ENCODE measurements around the gene CSK. TPM values are rescaled to one million over a fixed set of nuclear protein-coding genes. Genes with fewer than 3 reads are reported as not detected.

Gene CSK
- polyA plus RNA-seq, 1 donor, result 62.4 TPM

DNA sequence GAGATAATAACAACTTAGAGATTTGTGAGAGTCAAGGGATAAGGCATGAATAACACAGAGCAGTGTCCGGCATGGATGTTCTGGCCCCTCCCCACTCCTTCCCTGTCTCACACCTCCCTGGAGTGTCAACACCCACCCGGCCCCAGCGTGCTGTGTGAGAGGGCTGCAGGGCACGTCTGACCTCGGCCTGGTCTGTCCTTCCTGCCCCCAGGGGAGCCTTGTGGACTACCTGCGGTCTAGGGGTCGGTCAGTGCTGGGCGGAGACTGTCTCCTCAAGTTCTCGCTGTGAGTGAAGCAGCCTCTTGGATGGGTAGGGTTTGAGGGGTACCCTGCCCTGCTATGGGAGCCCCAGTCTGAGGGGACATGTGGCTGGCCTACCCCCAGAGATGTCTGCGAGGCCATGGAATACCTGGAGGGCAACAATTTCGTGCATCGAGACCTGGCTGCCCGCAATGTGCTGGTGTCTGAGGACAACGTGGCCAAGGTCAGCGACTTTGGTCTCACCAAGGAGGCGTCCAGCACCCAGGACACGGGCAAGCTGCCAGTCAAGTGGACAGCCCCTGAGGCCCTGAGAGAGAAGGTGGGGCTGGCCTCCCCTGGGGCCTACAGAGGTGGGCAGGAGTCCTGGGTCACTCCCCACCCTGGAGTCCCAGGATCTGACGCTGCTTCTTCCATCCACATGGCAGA, 19.6 kb downstream of the CSK start:
- H3K36me3 ChIP-seq (ENCODE audit: control insufficient read depth, insufficient read depth, low read length), result peaks cover 65% of the 10 kb centered on the region
- no peaks in the 10 kb centered on the region for H3K27me3 ChIP-seq (ENCODE audit: control insufficient read depth, insufficient read depth, low read length)
- DNase-seq, result no peak
- no peak overlapping the region for H3K4me3 ChIP-seq (ENCODE audit: low read length)
- no peak overlapping the region for H3K27ac ChIP-seq (ENCODE audit: low read length)
- H3K9me3 ChIP-seq (ENCODE audit: control insufficient read depth, low read depth, low read length), result no peaks in the 10 kb centered on the region
- no CpG with 5 or more reads among the region's 18 CpGs for WGBS (ENCODE audit: insufficient coverage, low lambda C conversion rate)
- peaks cover 27% of the 10 kb centered on the region for H3K4me1 ChIP-seq (ENCODE audit: control insufficient read depth, insufficient read depth, low read length)

DNA sequence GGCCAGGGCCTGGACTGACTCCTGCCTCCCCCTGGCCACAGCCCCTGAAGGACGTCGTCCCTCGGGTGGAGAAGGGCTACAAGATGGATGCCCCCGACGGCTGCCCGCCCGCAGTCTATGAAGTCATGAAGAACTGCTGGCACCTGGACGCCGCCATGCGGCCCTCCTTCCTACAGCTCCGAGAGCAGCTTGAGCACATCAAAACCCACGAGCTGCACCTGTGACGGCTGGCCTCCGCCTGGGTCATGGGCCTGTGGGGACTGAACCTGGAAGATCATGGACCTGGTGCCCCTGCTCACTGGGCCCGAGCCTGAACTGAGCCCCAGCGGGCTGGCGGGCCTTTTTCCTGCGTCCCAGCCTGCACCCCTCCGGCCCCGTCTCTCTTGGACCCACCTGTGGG, 20.4 kb downstream of the CSK start:
- Histone ChIP-seq H3K27ac (ENCODE audit: low read length) (no peak overlapping the region), H3K36me3 (ENCODE audit: control insufficient read depth, insufficient read depth, low read length) (peaks cover 65% of the 10 kb centered on the region), H3K4me1 (ENCODE audit: control insufficient read depth, insufficient read depth, low read length) (peaks cover 27% of the 10 kb centered on the region), H3K9me3 (ENCODE audit: control insufficient read depth, low read depth, low read length) (no peaks in the 10 kb centered on the region), H3K27me3 (ENCODE audit: control insufficient read depth, insufficient read depth, low read length) (no peaks in the 10 kb centered on the region), H3K4me3 (ENCODE audit: low read length) (no peak overlapping the region)
- DNase-seq, result no peak
- no CpG with 5 or more reads among the region's 20 CpGs for WGBS (ENCODE audit: insufficient coverage, low lambda C conversion rate)

DNA sequence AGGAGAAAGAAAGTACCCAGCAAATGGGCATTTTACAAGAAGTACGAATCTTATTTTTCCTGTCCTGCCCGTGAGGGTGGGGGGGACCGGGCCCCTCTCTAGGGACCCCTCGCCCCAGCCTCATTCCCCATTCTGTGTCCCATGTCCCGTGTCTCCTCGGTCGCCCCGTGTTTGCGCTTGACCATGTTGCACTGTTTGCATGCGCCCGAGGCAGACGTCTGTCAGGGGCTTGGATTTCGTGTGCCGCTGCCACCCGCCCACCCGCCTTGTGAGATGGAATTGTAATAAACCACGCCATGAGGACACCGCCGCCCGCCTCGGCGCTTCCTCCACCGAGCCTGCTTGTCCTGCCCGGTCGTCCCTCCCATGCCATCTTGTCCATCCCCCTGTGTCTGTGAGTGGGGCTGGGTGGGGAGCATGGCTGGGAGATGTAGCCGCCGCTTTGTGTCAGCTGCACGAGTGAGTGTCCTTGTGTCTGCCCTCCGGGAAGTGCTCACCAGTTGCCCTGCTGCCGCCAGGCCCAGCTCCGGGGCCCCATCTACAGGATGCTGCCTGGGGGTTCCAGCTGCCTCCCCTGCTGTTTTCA, 21.1 kb downstream of the CSK start:
- DNase-seq, result no peak
- no CpG with 5 or more reads among the region's 31 CpGs for WGBS (ENCODE audit: insufficient coverage, low lambda C conversion rate)
- H3K4me1 ChIP-seq (ENCODE audit: control insufficient read depth, insufficient read depth, low read length), result peaks cover 23% of the 10 kb centered on the region
- peaks cover 61% of the 10 kb centered on the region for H3K36me3 ChIP-seq (ENCODE audit: control insufficient read depth, insufficient read depth, low read length)
- no peaks in the 10 kb centered on the region for H3K27me3 ChIP-seq (ENCODE audit: control insufficient read depth, insufficient read depth, low read length)
- no peak overlapping the region for H3K4me3 ChIP-seq (ENCODE audit: low read length)
- H3K9me3 ChIP-seq (ENCODE audit: control insufficient read depth, low read depth, low read length), result no peaks in the 10 kb centered on the region
- no peak overlapping the region for H3K27ac ChIP-seq (ENCODE audit: low read length)

DNA sequence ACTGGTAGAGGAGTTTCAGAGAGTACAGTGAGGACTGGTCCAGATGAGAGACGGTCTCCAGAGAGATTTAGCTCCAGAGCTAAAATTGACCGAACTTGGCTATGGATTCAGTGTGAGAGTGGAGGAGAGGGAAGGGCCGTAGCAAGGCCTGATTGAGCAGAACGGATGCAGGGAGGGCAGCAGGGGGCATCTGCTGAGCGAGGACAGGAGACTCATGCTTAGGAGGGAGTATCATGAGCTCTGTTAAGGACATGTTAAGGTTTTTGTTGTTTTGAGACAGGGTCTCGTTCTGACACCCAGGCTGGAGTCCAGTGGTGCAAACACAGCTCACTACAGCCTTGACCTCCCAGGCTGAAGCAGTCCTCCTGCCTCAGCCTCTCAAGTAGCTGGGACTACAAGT, 23.1 kb downstream of the CSK start:
- WGBS (ENCODE audit: insufficient coverage, low lambda C conversion rate), result no CpG with 5 or more reads among the region's 6 CpGs
- peaks cover 41% of the 10 kb centered on the region for H3K36me3 ChIP-seq (ENCODE audit: control insufficient read depth, insufficient read depth, low read length)
- H3K27ac ChIP-seq (ENCODE audit: low read length), result no peak overlapping the region
- peaks cover 9% of the 10 kb centered on the region for H3K4me1 ChIP-seq (ENCODE audit: control insufficient read depth, insufficient read depth, low read length)
- no peak for DNase-seq
- H3K27me3 ChIP-seq (ENCODE audit: control insufficient read depth, insufficient read depth, low read length), result no peaks in the 10 kb centered on the region
- no peak overlapping the region for H3K4me3 ChIP-seq (ENCODE audit: low read length)
- no peaks in the 10 kb centered on the region for H3K9me3 ChIP-seq (ENCODE audit: control insufficient read depth, low read depth, low read length)

DNA sequence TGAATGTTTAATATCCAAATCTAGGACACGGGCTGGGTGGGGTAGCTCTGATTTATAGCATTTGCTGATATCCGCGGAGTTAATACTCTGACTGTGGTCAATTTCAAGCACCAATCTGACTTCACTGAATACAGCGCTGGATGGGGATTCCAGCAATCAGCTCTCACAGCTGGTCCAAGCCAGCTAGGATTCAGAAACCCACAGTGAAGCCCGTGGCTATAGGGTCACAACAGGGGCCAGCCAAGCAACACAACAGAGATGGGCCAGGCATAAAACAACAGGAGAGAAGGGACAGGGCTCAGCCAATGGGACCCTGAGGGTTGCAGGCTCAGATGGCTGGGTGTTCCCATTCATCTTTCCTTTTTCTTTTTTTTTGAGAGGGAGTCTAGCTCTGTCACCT, 25.4 kb downstream of the CSK start:
- Histone ChIP-seq H3K4me3 (ENCODE audit: low read length) (no peak overlapping the region), H3K9me3 (ENCODE audit: control insufficient read depth, low read depth, low read length) (no peaks in the 10 kb centered on the region), H3K27ac (ENCODE audit: low read length) (no peak overlapping the region), H3K36me3 (ENCODE audit: control insufficient read depth, insufficient read depth, low read length) (peaks cover 21% of the 10 kb centered on the region), H3K27me3 (ENCODE audit: control insufficient read depth, insufficient read depth, low read length) (no peaks in the 10 kb centered on the region), H3K4me1 (ENCODE audit: control insufficient read depth, insufficient read depth, low read length) (no peaks in the 10 kb centered on the region)
- 70% methylated on average over 2 of the region's 5 CpGs for WGBS (ENCODE audit: insufficient coverage, low lambda C conversion rate)
- DNase-seq, result no peak

DNA sequence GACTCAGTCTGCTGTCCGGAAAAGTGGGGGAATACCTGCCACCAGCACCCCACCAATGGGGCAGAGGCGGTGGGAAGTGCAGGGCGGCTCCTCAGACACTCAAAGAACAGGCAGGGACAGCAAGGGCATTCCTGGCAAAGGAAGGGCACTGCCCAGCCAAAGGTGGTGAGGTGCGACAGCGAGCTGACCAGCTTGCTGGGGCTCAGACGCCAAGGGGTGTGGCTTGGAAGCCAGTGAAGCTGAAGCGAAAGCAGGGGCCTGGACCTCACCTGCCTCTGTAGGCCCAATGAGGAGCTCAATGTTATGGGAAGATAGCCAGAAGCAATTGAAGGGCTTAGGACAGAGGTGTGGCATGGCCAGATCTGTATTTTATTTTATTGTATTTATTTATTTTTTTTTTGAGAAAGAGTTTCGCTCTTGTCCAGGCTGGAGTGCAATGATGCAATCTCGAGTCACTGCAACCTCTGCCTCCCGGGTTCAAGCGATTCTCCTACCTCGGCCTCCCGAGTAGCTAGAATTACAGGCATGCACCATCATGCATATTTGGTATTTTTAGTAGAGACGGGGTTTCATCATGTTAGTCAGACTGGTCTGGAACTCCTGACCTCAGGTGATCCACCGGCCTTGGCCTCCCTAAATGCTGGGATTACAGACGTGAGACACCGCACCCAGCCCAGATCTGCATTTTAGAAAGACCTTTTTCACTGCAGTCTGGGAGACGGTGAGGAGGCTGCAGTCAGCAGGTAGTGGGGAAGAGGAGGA, 26.4 kb downstream of the CSK start:
- DNase-seq, result no peak
- Histone ChIP-seq H3K36me3 (ENCODE audit: control insufficient read depth, insufficient read depth, low read length) (peaks cover 12% of the 10 kb centered on the region), H3K27ac (ENCODE audit: low read length) (no peak overlapping the region), H3K4me1 (ENCODE audit: control insufficient read depth, insufficient read depth, low read length) (no peaks in the 10 kb centered on the region), H3K27me3 (ENCODE audit: control insufficient read depth, insufficient read depth, low read length) (no peaks in the 10 kb centered on the region), H3K9me3 (ENCODE audit: control insufficient read depth, low read depth, low read length) (no peaks in the 10 kb centered on the region), H3K4me3 (ENCODE audit: low read length) (no peak overlapping the region)
- 83% methylated on average over 1 of the region's 18 CpGs for WGBS (ENCODE audit: insufficient coverage, low lambda C conversion rate)

DNA sequence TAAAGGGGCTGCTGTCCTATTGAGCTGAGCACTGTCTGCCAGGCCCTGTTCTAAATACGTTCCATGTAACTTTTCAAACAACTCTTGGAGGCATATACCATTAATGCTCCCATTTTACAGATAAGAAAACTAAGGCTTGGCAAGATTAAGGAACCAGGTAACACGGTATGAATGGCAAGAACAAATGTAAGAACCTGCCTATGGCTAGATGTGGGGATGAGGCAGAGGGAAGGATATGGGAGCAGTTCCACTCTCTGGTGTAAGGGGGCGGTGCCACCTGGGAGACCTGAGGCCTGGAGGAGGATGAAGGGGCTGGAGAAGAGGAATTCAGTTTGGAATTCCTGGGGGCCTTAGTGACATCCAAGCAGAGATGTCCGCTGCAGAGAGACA, 27.0 kb downstream of the CSK start:
- no peaks in the 10 kb centered on the region for H3K4me1 ChIP-seq (ENCODE audit: control insufficient read depth, insufficient read depth, low read length)
- H3K27ac ChIP-seq (ENCODE audit: low read length), result no peak overlapping the region
- H3K4me3 ChIP-seq (ENCODE audit: low read length), result no peak overlapping the region
- H3K36me3 ChIP-seq (ENCODE audit: control insufficient read depth, insufficient read depth, low read length), result peaks cover 6% of the 10 kb centered on the region
- H3K9me3 ChIP-seq (ENCODE audit: control insufficient read depth, low read depth, low read length), result no peaks in the 10 kb centered on the region
- WGBS (ENCODE audit: insufficient coverage, low lambda C conversion rate), result 70% methylated on average over 2 of the region's 4 CpGs
- no peak for DNase-seq
- no peaks in the 10 kb centered on the region for H3K27me3 ChIP-seq (ENCODE audit: control insufficient read depth, insufficient read depth, low read length)

DNA sequence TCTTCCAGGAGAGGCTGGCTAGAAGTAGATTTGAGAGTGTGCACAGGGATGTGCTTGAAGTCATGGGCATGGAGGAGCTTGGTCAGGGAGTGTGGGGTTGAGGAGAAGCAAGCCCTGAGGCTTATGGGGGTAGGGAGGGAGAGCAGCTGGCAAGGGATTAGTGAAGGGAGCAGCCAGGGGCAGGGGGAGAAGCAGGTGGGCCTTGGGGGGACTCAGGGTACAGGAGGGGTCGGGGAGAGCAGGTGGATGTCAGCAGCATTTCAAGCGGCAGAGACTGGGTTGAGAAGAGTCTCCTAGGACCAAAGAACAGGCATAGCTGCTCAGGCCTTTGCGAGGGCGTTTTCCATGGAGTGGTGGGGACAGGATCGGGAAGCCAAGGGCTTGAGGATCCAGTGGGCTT, 27.4 kb downstream of the CSK start:
- Histone ChIP-seq H3K4me1 (ENCODE audit: control insufficient read depth, insufficient read depth, low read length) (no peaks in the 10 kb centered on the region), H3K27me3 (ENCODE audit: control insufficient read depth, insufficient read depth, low read length) (no peaks in the 10 kb centered on the region), H3K9me3 (ENCODE audit: control insufficient read depth, low read depth, low read length) (no peaks in the 10 kb centered on the region), H3K4me3 (ENCODE audit: low read length) (no peak overlapping the region), H3K36me3 (ENCODE audit: control insufficient read depth, insufficient read depth, low read length) (peaks cover 2% of the 10 kb centered on the region), H3K27ac (ENCODE audit: low read length) (no peak overlapping the region)
- no peak for DNase-seq
- WGBS (ENCODE audit: insufficient coverage, low lambda C conversion rate), result no CpG with 5 or more reads among the region's 5 CpGs

DNA sequence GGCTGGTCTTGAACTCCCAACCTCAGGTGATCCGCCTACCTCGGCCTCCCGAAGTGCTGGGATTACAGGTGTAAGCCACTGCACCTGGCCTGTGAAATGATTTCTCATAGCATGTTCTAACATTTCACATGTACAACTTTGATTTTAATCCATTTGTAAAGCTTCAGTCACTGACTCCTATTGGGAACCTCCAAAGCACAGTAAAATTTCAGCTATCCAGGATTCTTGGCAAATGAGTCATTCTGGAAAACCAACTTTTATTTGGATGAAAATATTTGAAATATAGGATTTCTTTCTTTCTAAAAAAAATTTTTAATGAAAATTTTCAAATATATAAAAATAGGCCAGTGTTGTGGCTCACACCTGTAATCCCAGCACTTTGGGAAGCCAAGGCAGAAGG, 28.1 kb downstream of the CSK start:
- Histone ChIP-seq H3K4me1 (ENCODE audit: control insufficient read depth, insufficient read depth, low read length) (no peaks in the 10 kb centered on the region), H3K27ac (ENCODE audit: low read length) (no peak overlapping the region), H3K9me3 (ENCODE audit: control insufficient read depth, low read depth, low read length) (no peaks in the 10 kb centered on the region), H3K27me3 (ENCODE audit: control insufficient read depth, insufficient read depth, low read length) (no peaks in the 10 kb centered on the region), H3K4me3 (ENCODE audit: low read length) (no peak overlapping the region), H3K36me3 (ENCODE audit: control insufficient read depth, insufficient read depth, low read length) (no peaks in the 10 kb centered on the region)
- no peak for DNase-seq
- WGBS (ENCODE audit: insufficient coverage, low lambda C conversion rate), result no CpG with 5 or more reads among the region's 3 CpGs

DNA sequence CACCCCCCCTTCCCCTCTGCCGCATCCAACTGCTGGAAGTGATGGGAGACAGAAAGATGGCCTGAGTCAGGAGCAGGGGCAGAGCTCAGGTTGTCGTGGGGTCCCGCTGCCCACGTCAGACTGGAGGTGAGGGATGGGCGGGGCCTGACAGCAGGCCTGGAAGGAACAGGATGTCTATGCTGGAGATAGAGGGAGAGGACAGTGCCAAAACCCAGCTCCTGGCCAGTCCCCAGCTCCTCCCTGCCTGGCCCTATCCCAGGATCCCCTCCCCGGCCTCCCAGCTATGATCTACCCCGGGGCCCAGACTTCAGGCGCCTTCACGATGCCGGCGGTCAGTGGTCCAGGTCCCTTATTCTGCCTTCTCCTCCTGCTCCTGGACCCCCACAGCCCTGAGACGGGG, 30.7 kb downstream of the CSK start, which contains the start of gene LMAN1L:
Gene LMAN1L (plus strand): TSS at position 303 of the 400 bp plus-strand sequence. CDS start 20 bp downstream, at position 323.
- peaks cover 5% of the 10 kb centered on the region for H3K4me1 ChIP-seq (ENCODE audit: control insufficient read depth, insufficient read depth, low read length)
- H3K36me3 ChIP-seq (ENCODE audit: control insufficient read depth, insufficient read depth, low read length), result no peaks in the 10 kb centered on the region
- H3K4me3 ChIP-seq (ENCODE audit: low read length), result no peak within 1 kb of the TSS
- H3K27me3 ChIP-seq (ENCODE audit: control insufficient read depth, insufficient read depth, low read length), result no peaks in the 10 kb centered on the region
- no CpG with 5 or more reads among the region's 12 CpGs for WGBS (ENCODE audit: insufficient coverage, low lambda C conversion rate)
- H3K9me3 ChIP-seq (ENCODE audit: control insufficient read depth, low read depth, low read length), result no peaks in the 10 kb centered on the region
- H3K27ac ChIP-seq (ENCODE audit: low read length), result no peak within 1 kb of the TSS
- DNase-seq, result no peak

Data from large intestine (tissue), 3 donors.